ENCODE measurements around the gene MEGF8. TPM values are rescaled to one million over a fixed set of nuclear protein-coding genes. Genes with fewer than 3 reads are reported as not detected.
"Not testable (repeated sequence)": the region's sequence is repeated elsewhere in the genome, so short reads cannot be mapped to it uniquely, and the experiment has no call there.

MEGF8 gene
- total RNA-seq, 1 donor from 2014 or later: 69.3 TPM

DNA sequence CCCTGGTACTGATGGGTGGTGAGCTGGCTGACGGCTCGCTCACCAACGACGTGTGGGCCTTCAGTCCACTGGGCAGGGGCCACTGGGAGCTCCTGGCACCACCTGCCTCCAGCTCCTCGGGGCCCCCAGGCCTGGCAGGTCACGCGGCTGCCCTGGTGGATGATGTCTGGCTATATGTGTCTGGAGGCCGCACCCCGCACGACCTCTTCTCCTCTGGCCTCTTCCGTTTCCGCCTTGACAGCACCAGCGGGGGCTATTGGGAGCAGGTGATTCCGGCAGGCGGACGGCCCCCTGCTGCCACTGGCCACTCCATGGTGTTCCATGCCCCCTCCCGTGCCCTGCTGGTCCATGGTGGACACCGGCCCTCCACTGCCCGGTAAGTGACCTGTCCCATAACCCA is 10.5 kb downstream of the MEGF8 start:
- H3K27me3 Mint-ChIP-seq (ENCODE audit: unreplicated experiment): peaks cover 8% of the 10 kb centered on the region
- TF ChIP-seq, protein P1, sequence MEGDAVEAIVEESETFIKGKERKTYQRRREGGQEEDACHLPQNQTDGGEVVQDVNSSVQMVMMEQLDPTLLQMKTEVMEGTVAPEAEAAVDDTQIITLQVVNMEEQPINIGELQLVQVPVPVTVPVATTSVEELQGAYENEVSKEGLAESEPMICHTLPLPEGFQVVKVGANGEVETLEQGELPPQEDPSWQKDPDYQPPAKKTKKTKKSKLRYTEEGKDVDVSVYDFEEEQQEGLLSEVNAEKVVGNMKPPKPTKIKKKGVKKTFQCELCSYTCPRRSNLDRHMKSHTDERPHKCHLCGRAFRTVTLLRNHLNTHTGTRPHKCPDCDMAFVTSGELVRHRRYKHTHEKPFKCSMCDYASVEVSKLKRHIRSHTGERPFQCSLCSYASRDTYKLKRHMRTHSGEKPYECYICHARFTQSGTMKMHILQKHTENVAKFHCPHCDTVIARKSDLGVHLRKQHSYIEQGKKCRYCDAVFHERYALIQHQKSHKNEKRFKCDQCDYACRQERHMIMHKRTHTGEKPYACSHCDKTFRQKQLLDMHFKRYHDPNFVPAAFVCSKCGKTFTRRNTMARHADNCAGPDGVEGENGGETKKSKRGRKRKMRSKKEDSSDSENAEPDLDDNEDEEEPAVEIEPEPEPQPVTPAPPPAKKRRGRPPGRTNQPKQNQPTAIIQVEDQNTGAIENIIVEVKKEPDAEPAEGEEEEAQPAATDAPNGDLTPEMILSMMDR (IDR thresholded peaks at IDR 0.05; ENCODE audit: unreplicated experiment): no peak
- H3K4me1 Mint-ChIP-seq (ENCODE audit: unreplicated experiment): peaks cover 8% of the 10 kb centered on the region
- no peaks in the 10 kb centered on the region for H3K9me3 Mint-ChIP-seq (ENCODE audit: unreplicated experiment)
- H3K27ac Mint-ChIP-seq (ENCODE audit: unreplicated experiment): no peak overlapping the region
- no peak for DNase-seq (ENCODE audit: low spot score)
- H3K4me3 Mint-ChIP-seq (ENCODE audit: unreplicated experiment): no peak overlapping the region
- peaks cover 7% of the 10 kb centered on the region for H3K36me3 Mint-ChIP-seq (ENCODE audit: low read depth, unreplicated experiment)

DNA sequence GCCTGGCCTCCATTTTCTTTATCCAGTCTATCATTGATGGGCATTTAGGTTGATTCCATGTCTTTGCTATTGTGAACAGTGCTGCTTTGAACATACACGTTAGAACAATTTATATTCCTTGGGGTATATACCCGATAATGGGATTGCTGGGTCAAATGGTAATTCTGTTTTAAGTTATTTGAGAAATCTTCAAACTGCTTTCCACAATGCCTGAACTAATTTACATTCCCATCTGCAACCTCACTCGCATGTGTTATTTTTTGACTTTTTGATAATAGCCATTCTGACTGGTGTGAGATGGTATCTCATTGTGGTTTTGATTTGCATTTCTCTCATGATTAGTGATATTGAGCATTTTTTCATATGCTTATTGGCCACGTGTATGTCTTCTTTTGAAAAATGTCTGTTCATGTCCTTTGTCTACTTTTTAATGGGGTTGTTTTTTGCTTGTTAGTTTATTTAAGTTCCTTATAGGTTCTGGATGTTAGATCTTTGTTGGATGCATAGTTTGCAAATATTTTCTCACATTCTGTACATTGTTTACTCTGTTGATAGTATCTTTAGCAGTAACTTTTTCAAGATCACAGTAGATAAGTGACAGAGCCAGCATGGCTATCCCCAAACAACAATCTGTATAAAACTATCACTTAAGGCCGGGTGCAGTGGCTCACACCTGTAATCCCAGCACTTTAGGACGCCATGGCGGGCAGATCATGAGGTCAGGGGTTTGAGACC is 13.9 kb downstream of the MEGF8 start:
- H3K4me1 Mint-ChIP-seq (ENCODE audit: unreplicated experiment); H3K27me3 Mint-ChIP-seq (ENCODE audit: unreplicated experiment); DNase-seq (ENCODE audit: low spot score); H3K9me3 Mint-ChIP-seq (ENCODE audit: unreplicated experiment); H3K27ac Mint-ChIP-seq (ENCODE audit: unreplicated experiment); H3K4me3 Mint-ChIP-seq (ENCODE audit: unreplicated experiment): not testable (repeated sequence)
- H3K36me3 Mint-ChIP-seq (ENCODE audit: low read depth, unreplicated experiment): peaks cover 14% of the 10 kb centered on the region

DNA sequence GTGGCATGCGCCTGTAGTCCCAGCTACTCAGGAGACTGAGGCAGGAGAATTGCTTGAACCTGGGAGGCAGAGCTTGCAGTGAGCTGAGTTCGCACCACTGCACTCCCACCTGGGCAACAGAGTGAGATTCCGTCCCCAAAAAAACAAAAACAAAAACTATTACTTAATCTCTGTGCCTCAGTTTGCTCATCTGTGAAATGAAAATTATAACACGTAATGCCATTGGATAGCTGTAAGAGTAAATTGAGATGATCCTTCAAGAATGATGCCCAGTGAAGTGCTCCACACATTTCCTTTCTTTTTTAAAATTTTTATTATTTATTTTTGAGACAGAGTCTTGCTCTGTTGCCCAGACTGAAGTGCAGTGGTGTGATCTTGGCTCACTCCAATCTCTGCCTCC is 14.5 kb downstream of the MEGF8 start:
- not testable (repeated sequence) for H3K9me3 Mint-ChIP-seq (ENCODE audit: unreplicated experiment); H3K4me3 Mint-ChIP-seq (ENCODE audit: unreplicated experiment); H3K27me3 Mint-ChIP-seq (ENCODE audit: unreplicated experiment); DNase-seq (ENCODE audit: low spot score); H3K4me1 Mint-ChIP-seq (ENCODE audit: unreplicated experiment); H3K27ac Mint-ChIP-seq (ENCODE audit: unreplicated experiment)
- H3K36me3 Mint-ChIP-seq (ENCODE audit: low read depth, unreplicated experiment): peaks cover 18% of the 10 kb centered on the region

DNA sequence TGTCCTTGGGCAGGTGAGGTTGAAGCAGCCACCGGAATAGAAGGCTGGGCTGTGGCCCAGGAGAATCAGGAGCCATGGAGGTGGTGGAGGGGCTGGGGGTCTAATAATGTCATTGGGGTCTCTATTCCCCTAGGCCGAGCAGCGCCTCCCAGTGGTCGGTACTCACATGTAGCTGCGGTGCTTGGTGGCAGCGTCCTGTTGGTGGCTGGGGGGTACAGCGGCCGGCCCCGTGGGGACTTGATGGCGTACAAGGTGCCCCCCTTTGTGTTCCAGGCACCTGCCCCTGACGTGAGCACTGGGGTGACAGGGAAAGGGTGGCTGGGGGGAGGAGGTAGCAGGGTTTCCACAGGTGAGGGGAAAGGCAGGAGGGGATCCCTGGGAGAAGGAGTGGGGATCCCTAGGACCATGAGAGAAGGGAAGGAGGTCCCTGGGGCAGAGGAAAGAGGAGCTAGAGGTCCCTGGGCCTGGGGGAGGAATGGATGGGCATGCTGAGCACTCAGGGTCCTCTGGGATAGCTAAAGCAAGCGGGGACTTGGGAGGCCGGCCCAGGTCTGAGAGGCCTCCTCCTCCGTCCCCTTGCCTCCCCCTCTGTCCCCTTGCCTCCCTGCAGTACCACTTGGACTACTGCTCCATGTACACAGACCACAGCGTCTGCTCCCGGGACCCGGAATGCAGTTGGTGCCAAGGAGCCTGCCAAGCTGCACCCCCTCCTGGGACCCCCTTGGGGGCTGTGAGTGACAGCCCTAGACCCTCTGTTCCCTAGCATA is 18.1 kb downstream of the MEGF8 start:
- TF ChIP-seq, protein P1 (IDR thresholded peaks at IDR 0.05; ENCODE audit: unreplicated experiment): peak; percentile 37
- Mint-ChIP-seq H3K9me3 (ENCODE audit: unreplicated experiment) (no peaks in the 10 kb centered on the region), H3K4me3 (ENCODE audit: unreplicated experiment) (no peak overlapping the region), H3K27me3 (ENCODE audit: unreplicated experiment) (peaks cover 8% of the 10 kb centered on the region), H3K27ac (ENCODE audit: unreplicated experiment) (no peak overlapping the region), H3K36me3 (ENCODE audit: low read depth, unreplicated experiment) (peaks cover 32% of the 10 kb centered on the region), H3K4me1 (ENCODE audit: unreplicated experiment) (no peaks in the 10 kb centered on the region)
- DNase-seq (ENCODE audit: low spot score): peak; percentile 48

DNA sequence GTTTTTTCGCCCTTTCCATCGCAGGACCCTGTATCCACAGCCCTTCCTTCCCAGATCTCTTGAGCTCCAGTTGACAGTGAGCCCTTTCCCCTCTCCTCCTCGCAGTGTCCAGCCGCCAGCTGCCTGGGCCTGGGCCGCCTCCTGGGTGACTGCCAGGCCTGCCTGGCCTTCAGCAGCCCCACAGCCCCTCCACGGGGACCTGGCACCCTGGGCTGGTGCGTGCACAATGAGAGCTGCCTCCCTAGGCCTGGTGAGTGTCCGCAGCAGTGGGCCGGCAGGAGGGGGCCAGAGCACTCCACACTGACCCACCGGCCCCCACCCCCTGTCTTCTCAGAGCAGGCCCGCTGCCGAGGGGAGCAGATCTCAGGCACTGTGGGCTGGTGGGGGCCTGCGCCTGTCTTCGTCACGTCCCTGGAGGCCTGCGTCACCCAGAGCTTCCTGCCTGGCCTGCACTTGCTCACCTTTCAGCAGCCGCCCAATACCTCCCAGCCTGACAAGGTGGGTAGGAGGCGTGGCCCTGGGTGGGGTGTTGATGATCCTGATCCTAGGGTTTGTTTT is 19.0 kb downstream of the MEGF8 start:
- DNase-seq (ENCODE audit: low spot score): no peak
- H3K36me3 Mint-ChIP-seq (ENCODE audit: low read depth, unreplicated experiment): peaks cover 31% of the 10 kb centered on the region
- H3K9me3 Mint-ChIP-seq (ENCODE audit: unreplicated experiment): no peaks in the 10 kb centered on the region
- H3K27me3 Mint-ChIP-seq (ENCODE audit: unreplicated experiment): peaks cover 7% of the 10 kb centered on the region
- H3K4me1 Mint-ChIP-seq (ENCODE audit: unreplicated experiment): no peaks in the 10 kb centered on the region
- peak overlapping the region; percentile 67 for H3K4me3 Mint-ChIP-seq (ENCODE audit: unreplicated experiment)
- TF ChIP-seq, protein P1 (IDR thresholded peaks at IDR 0.05; ENCODE audit: unreplicated experiment): no peak
- no peak overlapping the region for H3K27ac Mint-ChIP-seq (ENCODE audit: unreplicated experiment)

All from endothelial cell (in vitro differentiated cells).